ENCODE measurements around the gene SLN.

The SLN gene

DNA sequence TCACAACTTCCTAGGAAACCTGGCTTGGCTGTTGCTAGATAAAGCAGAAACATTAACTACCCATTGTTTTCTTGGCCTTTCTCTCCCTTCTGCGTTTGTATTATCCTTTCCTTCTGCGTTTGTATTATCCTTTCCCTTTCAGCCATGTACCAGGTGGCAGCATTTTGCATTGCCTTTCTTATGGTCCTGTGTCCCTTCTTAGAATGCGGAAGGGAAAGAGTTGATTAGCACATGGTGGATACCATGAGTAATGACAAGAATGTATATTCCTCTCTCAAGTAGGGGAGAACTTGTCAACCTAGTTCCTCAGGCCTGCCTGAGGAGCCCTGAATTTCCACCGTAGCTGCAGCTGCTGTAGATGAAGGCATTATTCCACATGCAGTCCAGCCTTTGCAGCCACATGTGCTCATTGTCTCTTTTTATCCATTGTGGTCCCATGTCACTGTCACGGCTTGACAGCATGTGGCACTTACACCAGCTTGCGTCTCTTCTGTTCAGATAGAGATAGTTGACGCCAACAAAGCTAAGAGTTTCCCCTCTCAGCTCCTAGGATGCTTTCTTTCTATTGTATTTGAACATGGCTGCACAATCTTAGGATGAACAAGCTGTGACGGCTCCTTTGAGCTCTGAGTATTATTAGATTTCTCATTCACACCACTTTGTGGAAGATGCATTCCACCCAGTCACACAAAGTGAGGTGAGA, 44.8 kb downstream of the SLN start:
- Histone ChIP-seq H3K36me3 (no peaks in the 10 kb centered on the region), H3K27me3 (no peaks in the 10 kb centered on the region), H3K9me3 (no peaks in the 10 kb centered on the region), H3K27ac (no peak overlapping the region), H3K4me3 (ENCODE audit: low read depth in 1 of 2, low read length in 1 of 2) (no peak overlapping the region), H3K4me1 (ENCODE audit: control insufficient read depth in 1 of 2, insufficient read depth in 1 of 2, low read depth in 1 of 2, low read length in 1 of 2) (no peaks in the 10 kb centered on the region)
- TF ChIP-seq CTCF (IDR thresholded peaks at IDR 0.05) = no peak

DNA sequence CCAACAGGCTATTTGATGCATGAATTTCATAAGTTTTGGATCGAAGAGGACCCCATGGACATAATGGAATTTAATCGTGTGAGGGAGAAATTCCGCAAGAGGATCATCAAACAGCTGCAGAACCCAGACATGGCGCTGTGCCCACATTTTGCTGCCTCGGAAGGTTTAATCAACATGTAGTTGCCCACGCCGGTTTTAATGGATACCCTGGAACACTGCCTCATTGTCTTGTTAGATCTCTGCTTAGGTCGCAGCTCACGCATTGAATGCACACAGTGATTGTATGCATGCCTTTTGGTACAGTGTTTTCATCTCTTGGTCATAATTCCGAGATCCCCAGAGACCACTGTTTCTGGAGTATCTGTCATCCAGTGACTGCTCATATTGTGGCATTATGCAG, 46.8 kb downstream of the SLN start:
- Histone ChIP-seq H3K4me1 (ENCODE audit: control insufficient read depth in 1 of 2, insufficient read depth in 1 of 2, low read depth in 1 of 2, low read length in 1 of 2) (no peaks in the 10 kb centered on the region), H3K27ac (no peak overlapping the region), H3K36me3 (no peaks in the 10 kb centered on the region), H3K27me3 (no peaks in the 10 kb centered on the region), H3K9me3 (no peaks in the 10 kb centered on the region), H3K4me3 (ENCODE audit: low read depth in 1 of 2, low read length in 1 of 2) (no peak overlapping the region)
- no peak for TF ChIP-seq CTCF (IDR thresholded peaks at IDR 0.05)

DNA sequence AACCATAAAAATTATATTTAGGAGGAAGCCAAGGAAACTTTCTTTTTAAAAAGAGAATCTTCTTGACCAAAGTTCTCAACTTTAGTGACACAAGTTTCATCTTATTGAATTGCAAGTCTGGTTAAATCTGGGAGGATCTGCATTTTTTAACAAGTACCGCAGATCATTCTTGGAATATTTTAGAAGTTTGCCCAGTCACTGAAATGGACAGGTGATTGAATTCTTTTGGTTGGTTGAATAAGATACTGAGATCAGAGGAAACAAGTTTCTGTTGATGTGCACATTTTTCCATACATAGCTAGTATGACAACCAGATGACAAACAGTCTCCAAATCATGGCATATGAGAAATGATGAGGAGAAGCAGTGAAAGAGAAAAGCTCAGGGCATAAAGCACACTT, 50.2 kb downstream of the SLN start:
- Histone ChIP-seq H3K4me1 (ENCODE audit: control insufficient read depth in 1 of 2, insufficient read depth in 1 of 2, low read depth in 1 of 2, low read length in 1 of 2) (no peaks in the 10 kb centered on the region), H3K36me3 (no peaks in the 10 kb centered on the region), H3K27ac (no peak overlapping the region), H3K4me3 (ENCODE audit: low read depth in 1 of 2, low read length in 1 of 2) (no peak overlapping the region), H3K9me3 (no peaks in the 10 kb centered on the region), H3K27me3 (no peaks in the 10 kb centered on the region)
- no peak for TF ChIP-seq CTCF (IDR thresholded peaks at IDR 0.05)

- H3K27me3 ChIP-seq = no peaks in the 10 kb centered on the region
- no peak overlapping the region for H3K27ac ChIP-seq
- no peak for TF ChIP-seq CTCF (IDR thresholded peaks at IDR 0.05)
Measured at GRCh38 chr11:107660066-107660465, 51.8 kb downstream of the SLN start.

GRCh38 chr11:107659310-107659709, 52.5 kb downstream of the SLN start:
- no peaks in the 10 kb centered on the region for H3K4me1 ChIP-seq (ENCODE audit: control insufficient read depth in 1 of 2, insufficient read depth in 1 of 2, low read depth in 1 of 2, low read length in 1 of 2)
- TF ChIP-seq CTCF (IDR thresholded peaks at IDR 0.05) = no peak
- H3K27me3 ChIP-seq = no peaks in the 10 kb centered on the region
- no peak overlapping the region for H3K27ac ChIP-seq
- H3K36me3 ChIP-seq = no peaks in the 10 kb centered on the region
- H3K4me3 ChIP-seq (ENCODE audit: low read depth in 1 of 2, low read length in 1 of 2) = no peak overlapping the region
- H3K9me3 ChIP-seq = no peaks in the 10 kb centered on the region

More at GRCh38 chr11:107660066-107660465, 51.8 kb downstream of the SLN start:
- no peak overlapping the region for H3K4me3 ChIP-seq (ENCODE audit: low read depth in 1 of 2, low read length in 1 of 2)
- no peaks in the 10 kb centered on the region for H3K9me3 ChIP-seq
- H3K4me1 ChIP-seq (ENCODE audit: control insufficient read depth in 1 of 2, insufficient read depth in 1 of 2, low read depth in 1 of 2, low read length in 1 of 2) = no peaks in the 10 kb centered on the region
- H3K36me3 ChIP-seq = no peaks in the 10 kb centered on the region
